Upper lobe of left lung (tissue), 4 donors: ENCODE data around the gene TLE1.

Experiments
- POLR2A ChIP-seq, 4 donors: fragments of 450-650 bp; IDR thresholded peaks; one replicate each; pipeline ENCODE4 v1.5.1; 2016 to 2017; ENCODE audit warnings: antibody characterized with exemption in 4 of 4, mild to moderate bottlenecking in 2 of 4
- POLR2AphosphoS5 ChIP-seq, 2 donors: sonication (generic); formaldehyde crosslinking; IDR thresholded peaks; one replicate each; pipeline ENCODE4 v1.5.1; 2017; ENCODE audit warnings: antibody characterized with exemption in 2 of 2
- TF ChIP-seq, protein P1 (sequence below), 6 experiments: fragments of 450-650 bp in 4 of 6; fragments of 200-600 bp in 2 of 6; sonication (generic) in 2 of 6; IDR thresholded peaks; one replicate each; pipeline ENCODE4 v1.5.1; 2016 to 2019; ENCODE audit warnings: antibody characterized with exemption in 6 of 6

DNA sequence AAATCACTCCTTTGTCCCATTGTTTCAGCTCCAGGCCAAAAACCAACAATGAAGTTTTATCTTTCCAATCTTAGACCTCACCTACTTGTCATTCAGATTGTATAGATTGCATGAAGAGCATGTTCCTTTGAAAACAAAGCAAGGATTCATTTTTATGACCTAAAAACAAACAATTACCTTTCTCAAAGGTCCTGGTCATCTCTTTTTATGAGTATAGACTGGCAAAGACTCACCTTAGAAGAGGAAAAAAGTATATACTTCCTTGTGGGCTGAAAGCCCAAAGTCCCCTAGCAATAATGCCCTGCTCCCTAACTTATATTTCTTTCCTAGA lies 28.4 kb upstream of the TLE1 start:
- TF ChIP-seq, protein P1, sequence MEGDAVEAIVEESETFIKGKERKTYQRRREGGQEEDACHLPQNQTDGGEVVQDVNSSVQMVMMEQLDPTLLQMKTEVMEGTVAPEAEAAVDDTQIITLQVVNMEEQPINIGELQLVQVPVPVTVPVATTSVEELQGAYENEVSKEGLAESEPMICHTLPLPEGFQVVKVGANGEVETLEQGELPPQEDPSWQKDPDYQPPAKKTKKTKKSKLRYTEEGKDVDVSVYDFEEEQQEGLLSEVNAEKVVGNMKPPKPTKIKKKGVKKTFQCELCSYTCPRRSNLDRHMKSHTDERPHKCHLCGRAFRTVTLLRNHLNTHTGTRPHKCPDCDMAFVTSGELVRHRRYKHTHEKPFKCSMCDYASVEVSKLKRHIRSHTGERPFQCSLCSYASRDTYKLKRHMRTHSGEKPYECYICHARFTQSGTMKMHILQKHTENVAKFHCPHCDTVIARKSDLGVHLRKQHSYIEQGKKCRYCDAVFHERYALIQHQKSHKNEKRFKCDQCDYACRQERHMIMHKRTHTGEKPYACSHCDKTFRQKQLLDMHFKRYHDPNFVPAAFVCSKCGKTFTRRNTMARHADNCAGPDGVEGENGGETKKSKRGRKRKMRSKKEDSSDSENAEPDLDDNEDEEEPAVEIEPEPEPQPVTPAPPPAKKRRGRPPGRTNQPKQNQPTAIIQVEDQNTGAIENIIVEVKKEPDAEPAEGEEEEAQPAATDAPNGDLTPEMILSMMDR (IDR thresholded peaks at IDR 0.05), result no peak
- TF ChIP-seq POLR2AphosphoS5 (IDR thresholded peaks at IDR 0.05), result no peak
- TF ChIP-seq POLR2A (IDR thresholded peaks at IDR 0.05), result no peak
